ENCODE data around the gene DNAJC22. TPM values are rescaled to one million over a fixed set of nuclear protein-coding genes. Genes with fewer than 3 reads are reported as not detected.

Gene DNAJC22
- total RNA-seq, 2 experiments from 2014 or later = 0.14 TPM; not detected in 1

DNA sequence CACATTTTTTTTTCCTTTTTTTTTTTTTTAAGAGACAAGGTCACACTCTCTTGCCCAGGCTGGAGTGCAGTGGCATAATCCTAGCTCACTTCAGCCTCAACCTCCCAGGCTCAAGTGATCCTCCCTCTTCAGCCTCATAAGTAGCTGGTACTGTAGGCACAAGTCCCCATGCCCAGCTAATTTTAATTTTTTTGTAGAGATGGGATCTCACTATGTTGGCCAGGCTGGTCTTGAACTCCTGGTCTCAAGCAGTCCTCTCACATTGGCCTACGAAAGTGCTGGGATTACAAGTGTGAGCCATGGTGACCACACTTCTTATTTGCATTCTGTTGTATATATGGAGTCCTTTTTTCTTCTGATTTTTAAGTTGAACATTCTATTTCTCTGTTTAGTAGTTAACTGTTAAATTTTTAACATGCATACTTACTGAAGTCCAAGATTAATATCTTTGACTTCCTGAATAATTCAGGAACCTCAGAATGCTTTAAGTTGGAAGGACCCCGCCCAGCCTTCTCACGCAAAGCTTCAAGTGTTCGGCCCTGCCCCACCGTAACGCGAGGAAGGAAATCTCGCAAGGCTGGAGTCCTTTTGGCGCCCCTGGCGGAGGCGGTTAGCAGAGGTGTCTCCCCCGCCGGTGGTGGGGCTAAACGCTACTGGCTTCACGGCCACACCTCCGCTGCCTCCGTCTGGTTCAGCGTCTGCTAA lies 42.1 kb downstream of the DNAJC22 start:
- Mint-ChIP-seq H3K27ac (no peak overlapping the region), H3K9me3 (no peaks in the 10 kb centered on the region), H3K4me1 (ENCODE audit: low read depth) (peaks cover 4% of the 10 kb centered on the region), H3K36me3 (ENCODE audit: low read depth) (no peaks in the 10 kb centered on the region), H3K27me3 (no peaks in the 10 kb centered on the region), H3K4me3 (no peak overlapping the region)
- CTCF ChIA-PET = interaction anchor here (1.0 to 2.8 kb wide), 11 partner anchors 11 to 125 kb away, joined by 3 to 16 read pairs (median 4); partner anchors contain the start of gene SPATS2
- TF ChIP-seq, protein P1, sequence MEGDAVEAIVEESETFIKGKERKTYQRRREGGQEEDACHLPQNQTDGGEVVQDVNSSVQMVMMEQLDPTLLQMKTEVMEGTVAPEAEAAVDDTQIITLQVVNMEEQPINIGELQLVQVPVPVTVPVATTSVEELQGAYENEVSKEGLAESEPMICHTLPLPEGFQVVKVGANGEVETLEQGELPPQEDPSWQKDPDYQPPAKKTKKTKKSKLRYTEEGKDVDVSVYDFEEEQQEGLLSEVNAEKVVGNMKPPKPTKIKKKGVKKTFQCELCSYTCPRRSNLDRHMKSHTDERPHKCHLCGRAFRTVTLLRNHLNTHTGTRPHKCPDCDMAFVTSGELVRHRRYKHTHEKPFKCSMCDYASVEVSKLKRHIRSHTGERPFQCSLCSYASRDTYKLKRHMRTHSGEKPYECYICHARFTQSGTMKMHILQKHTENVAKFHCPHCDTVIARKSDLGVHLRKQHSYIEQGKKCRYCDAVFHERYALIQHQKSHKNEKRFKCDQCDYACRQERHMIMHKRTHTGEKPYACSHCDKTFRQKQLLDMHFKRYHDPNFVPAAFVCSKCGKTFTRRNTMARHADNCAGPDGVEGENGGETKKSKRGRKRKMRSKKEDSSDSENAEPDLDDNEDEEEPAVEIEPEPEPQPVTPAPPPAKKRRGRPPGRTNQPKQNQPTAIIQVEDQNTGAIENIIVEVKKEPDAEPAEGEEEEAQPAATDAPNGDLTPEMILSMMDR (IDR thresholded peaks at IDR 0.05) = peak; percentile 58
- ATAC-seq (peak; percentile 98), DNase-seq (peak; percentile 81)
- POLR2A ChIA-PET = no interaction called here
- intact Hi-C loops (cut with micrococcal nuclease) = no loop called here

DNA sequence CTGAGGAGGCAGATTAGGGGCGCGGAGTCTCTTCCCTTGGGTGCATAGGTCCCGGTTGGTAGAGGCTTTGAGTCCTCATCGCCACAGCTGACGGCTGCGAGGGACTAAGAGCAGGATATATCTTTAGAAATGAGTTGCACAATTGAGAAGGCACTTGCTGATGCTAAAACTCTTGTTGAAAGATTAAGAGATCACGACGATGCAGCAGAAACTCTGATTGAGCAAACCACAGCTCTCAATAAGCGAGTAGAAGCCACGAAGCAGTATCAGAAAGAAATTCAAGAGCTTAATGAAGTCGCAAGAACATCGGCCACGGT lies 42.7 kb downstream of the DNAJC22 start:
- H3K36me3 Mint-ChIP-seq (ENCODE audit: low read depth) = no peaks in the 10 kb centered on the region
- H3K27me3 Mint-ChIP-seq = no peaks in the 10 kb centered on the region
- intact Hi-C loops (cut with micrococcal nuclease) = no loop called here
- no peaks in the 10 kb centered on the region for H3K9me3 Mint-ChIP-seq
- peaks cover 4% of the 10 kb centered on the region for H3K4me1 Mint-ChIP-seq (ENCODE audit: low read depth)
- ATAC-seq (no peak), DNase-seq (no peak)
- ChIA-PET CTCF (interaction anchor here (1.0 to 2.8 kb wide), 9 partner anchors 10 to 124 kb away, joined by 3 to 16 read pairs (median 4); no protein-coding TSS in a partner anchor), POLR2A (no interaction called here)
- TF ChIP-seq, protein P1 (IDR thresholded peaks at IDR 0.05) = no peak
- H3K4me3 Mint-ChIP-seq = no peak overlapping the region
- no peak overlapping the region for H3K27ac Mint-ChIP-seq

DNA sequence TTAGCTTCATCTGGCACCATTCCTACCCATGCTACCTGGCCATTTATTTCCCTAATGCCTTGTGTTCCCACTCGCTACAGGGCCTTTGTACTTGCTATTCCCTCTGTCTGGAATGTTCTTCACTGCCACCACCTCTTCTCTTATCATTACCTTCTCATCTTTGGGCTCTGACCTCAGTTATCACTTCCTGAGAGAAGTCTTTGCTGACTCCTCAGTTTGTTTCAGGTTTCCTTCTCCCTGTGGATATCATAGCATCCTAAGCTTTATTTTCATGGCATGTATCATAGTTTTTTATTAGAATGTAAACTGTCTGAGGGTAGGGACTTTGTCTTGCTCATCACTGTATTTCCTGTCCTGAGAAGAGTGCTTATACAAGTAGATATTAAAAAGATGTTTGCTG lies 50.3 kb downstream of the DNAJC22 start:
- POLR2A ChIA-PET = interaction anchor here (1.0 kb wide), 1 partner anchor 33 kb away, joined by 4 read pairs; no protein-coding TSS in a partner anchor
- Mint-ChIP-seq H3K27me3 (no peaks in the 10 kb centered on the region), H3K36me3 (ENCODE audit: low read depth) (no peaks in the 10 kb centered on the region), H3K4me3 (no peak overlapping the region), H3K4me1 (ENCODE audit: low read depth) (no peaks in the 10 kb centered on the region), H3K9me3 (no peaks in the 10 kb centered on the region), H3K27ac (no peak overlapping the region)
- DNase-seq = no peak
- TF ChIP-seq, protein P1 (IDR thresholded peaks at IDR 0.05) = no peak
- CTCF ChIA-PET = interaction anchor here (1.1 to 2.7 kb wide), 5 partner anchors 38 to 110 kb away, joined by 3 to 15 read pairs (median 4); no protein-coding TSS in a partner anchor
- ATAC-seq = no peak
- intact Hi-C loops (cut with micrococcal nuclease) = no loop called here

DNA sequence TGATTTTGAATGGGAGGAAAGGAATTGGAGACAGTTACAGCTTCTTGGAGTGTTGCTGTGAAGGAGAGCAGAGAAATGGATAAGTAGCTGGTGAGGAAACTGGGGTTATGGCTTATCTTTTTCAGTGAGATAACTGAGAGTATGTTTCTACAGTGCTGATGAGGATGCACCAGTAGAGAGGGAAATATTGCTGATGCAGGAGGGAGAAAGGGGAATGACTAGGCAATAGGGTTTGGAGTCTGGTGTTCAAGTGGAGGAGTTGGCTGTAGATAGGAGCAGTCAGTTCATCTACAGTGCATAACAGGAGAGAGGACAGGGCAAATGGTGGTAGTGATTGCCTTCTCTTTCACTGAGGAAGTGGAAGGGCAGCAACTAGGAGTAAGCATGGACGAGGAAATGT lies 53.6 kb downstream of the DNAJC22 start:
- intact Hi-C loops (cut with micrococcal nuclease) = no loop called here
- Mint-ChIP-seq H3K27ac (no peak overlapping the region), H3K4me3 (no peak overlapping the region), H3K27me3 (no peaks in the 10 kb centered on the region), H3K4me1 (ENCODE audit: low read depth) (peaks cover 5% of the 10 kb centered on the region), H3K9me3 (no peaks in the 10 kb centered on the region), H3K36me3 (ENCODE audit: low read depth) (no peaks in the 10 kb centered on the region)
- ATAC-seq = no peak
- no peak for DNase-seq
- ChIA-PET POLR2A (interaction anchor here (1.1 kb wide), 1 partner anchor 19 kb away, joined by 5 read pairs; no protein-coding TSS in a partner anchor), CTCF (interaction anchor here (1.2 to 2.9 kb wide), 3 partner anchors 11 to 58 kb away, joined by 4 to 16 read pairs (median 7); no protein-coding TSS in a partner anchor)
- TF ChIP-seq, protein P1 (IDR thresholded peaks at IDR 0.05) = no peak

Other genes with a start within 250 kb of the DNAJC22 start
- 10 to 100 TPM; 43.5 to 50.9 TPM for gene LMBR1L, start 236.0 kb upstream of the DNAJC22 start, total RNA-seq
- gene TUBA1B, start 215.5 kb upstream of the DNAJC22 start, total RNA-seq = 1,000 to 10,000 TPM; 2,169 to 2,181 TPM
- 10 to 100 TPM; 70.6 to 71.2 TPM for gene TUBA1A, start 157.8 kb upstream of the DNAJC22 start, total RNA-seq
- gene TUBA1C, start 81.8 kb upstream of the DNAJC22 start, total RNA-seq = 100 to 1,000 TPM; 237 to 240 TPM
- not detected for gene PRPH, start 51.7 kb upstream of the DNAJC22 start, total RNA-seq
- 10 to 100 TPM; 46.6 to 52.6 TPM for gene TROAP, start 23.6 kb upstream of the DNAJC22 start, total RNA-seq
- gene C1QL4, start 9.7 kb upstream of the DNAJC22 start, total RNA-seq = not detected
- 10 to 100 TPM in 1 of 2 experiments, 1 to 10 TPM in 1; 9.2 to 10.8 TPM for gene SPATS2, start 20.6 kb downstream of the DNAJC22 start, total RNA-seq
- 1 to 10 TPM; 8.0 to 9.1 TPM for gene KCNH3, start 192.1 kb downstream of the DNAJC22 start, total RNA-seq
- gene MCRS1, start 221.3 kb downstream of the DNAJC22 start, total RNA-seq = 10 to 100 TPM; 57.1 to 61.1 TPM

Data from activated CD8-positive, alpha-beta T cell treated with anti-CD3 and anti-CD28 coated beads for 36 hours (primary cell).